ENCODE results near the gene TRAPPC3. TPM values are rescaled to one million over a fixed set of nuclear protein-coding genes. Genes with fewer than 3 reads are reported as not detected.

Gene TRAPPC3
- total and polyA plus RNA-seq, 4 donors = 59.7 to 83.4 (median 80.9) TPM

DNA sequence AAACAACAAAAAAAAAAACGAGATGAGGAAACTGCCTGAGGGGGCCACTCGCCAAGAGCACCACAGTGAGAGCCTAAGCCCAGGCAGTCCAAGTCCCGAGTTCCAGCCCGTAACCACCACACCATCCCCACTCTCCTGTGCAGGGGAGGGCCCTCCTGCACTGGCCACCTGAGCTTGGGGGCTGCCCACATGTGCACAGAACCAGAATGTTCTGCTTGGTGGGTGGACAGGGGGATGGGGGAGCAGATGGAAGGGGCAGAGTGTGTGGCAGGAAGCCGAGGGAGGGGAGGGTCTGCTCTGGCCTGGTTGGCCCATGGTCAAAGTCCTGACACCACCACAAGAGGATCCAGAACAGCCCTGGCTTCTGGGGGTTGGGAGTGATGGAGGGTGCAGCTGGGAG lies 43.0 kb downstream of the TRAPPC3 start:
- Histone ChIP-seq H3K27ac (ENCODE audit: low read depth, low read length) (no peak overlapping the region), H3K36me3 (ENCODE audit: control insufficient read depth, insufficient read depth, low read length) (no peaks in the 10 kb centered on the region), H3K4me3 (ENCODE audit: low read depth, low read length) (no peak overlapping the region), H3K27me3 (ENCODE audit: control insufficient read depth, insufficient read depth, low read length) (no peaks in the 10 kb centered on the region), H3K9me3 (ENCODE audit: control insufficient read depth, insufficient read depth, low read length) (no peaks in the 10 kb centered on the region), H3K4me1 (ENCODE audit: control insufficient read depth, insufficient read depth, low read length) (no peaks in the 10 kb centered on the region)
- 36% methylated on average over 3 of the region's 5 CpGs for WGBS (ENCODE audit: insufficient coverage)
- DNase-seq (ENCODE audit: low read depth in 4 of 6, low spot score in 6 of 6) = no peak

DNA sequence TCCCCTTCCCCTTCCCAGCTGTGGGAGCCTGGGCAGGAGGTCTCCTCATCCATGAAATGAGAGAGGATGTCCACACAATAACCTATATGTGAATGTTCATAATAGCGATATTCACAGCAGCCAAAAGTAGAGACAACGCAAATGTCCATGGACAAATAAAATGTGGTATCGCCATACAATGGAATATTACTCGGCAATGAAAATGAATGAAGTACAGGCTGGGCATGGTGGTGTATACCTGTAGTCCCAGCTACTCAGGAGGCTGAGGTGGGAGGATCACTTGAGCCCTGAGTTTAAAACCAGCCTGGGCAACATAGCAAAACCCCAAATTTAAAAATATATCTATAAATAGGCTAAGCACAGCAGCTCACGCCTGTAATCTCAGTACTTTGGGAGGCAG lies 47.7 kb downstream of the TRAPPC3 start:
- no peak overlapping the region for H3K4me3 ChIP-seq (ENCODE audit: low read depth, low read length)
- H3K9me3 ChIP-seq (ENCODE audit: control insufficient read depth, insufficient read depth, low read length) = no peaks in the 10 kb centered on the region
- H3K4me1 ChIP-seq (ENCODE audit: control insufficient read depth, insufficient read depth, low read length) = peaks cover 23% of the 10 kb centered on the region
- peaks cover 27% of the 10 kb centered on the region for H3K36me3 ChIP-seq (ENCODE audit: control insufficient read depth, insufficient read depth, low read length)
- 94% methylated on average over 2 of the region's 5 CpGs for WGBS (ENCODE audit: insufficient coverage)
- H3K27me3 ChIP-seq (ENCODE audit: control insufficient read depth, insufficient read depth, low read length) = no peaks in the 10 kb centered on the region
- no peak for DNase-seq (ENCODE audit: low read depth in 4 of 6, low spot score in 6 of 6)
- H3K27ac ChIP-seq (ENCODE audit: low read depth, low read length) = no peak overlapping the region

DNA sequence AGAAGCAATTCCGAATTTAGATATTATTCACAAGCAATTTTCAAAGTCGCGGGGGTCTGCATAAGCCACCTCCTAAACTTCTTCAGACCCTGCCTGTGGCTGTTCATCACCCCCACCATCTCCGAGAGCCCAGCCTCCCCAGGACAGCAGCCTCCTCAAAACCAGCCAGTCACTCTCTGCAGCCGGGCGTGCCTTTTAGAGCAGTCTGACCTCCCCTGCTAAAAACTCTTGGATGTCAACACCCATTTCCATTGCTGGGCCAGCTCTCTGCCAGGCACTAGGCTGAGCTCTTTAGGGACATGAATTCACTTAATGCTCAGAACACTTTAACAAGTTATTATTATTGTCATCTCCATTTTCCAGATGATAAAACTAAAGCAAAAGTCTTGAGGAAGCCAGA lies 48.9 kb downstream of the TRAPPC3 start:
- Histone ChIP-seq H3K36me3 (ENCODE audit: control insufficient read depth, insufficient read depth, low read length) (peaks cover 37% of the 10 kb centered on the region), H3K4me3 (ENCODE audit: low read depth, low read length) (no peak overlapping the region)
- no peak for DNase-seq (ENCODE audit: low read depth in 4 of 6, low spot score in 6 of 6)

DNA sequence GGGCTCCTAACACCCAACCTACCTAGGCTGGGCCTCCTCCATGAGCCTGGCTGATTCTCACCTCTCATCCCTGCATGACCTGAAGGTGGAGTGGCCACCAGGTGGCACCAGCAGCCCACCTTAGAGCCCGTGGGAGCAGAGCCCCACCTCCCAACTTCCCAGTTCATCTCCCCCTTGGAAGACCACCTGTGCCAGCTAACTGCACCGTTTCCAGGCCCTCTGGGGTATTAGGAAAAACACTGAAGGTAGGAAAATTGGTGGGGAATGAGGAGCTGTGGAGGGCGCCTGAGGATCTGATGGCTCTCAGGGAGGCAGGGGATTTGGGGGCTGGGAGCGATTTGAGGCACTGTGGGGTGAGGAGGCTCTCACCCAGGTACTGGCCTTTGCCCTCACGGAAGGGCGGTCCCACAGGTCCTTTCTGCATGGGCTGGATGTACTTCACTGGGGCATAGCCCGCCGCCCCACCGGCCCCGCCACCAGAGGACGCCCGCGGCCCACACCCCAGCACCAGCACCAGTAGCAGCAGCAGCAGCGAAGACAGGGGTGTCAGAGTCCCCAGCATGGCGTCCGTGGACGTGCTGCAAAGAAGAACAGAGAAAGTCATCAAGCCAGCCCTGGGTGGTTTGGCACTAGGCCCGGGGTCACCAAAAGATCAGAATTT lies 49.5 kb downstream of the TRAPPC3 start:
- Histone ChIP-seq H3K27me3 (ENCODE audit: control insufficient read depth, insufficient read depth, low read length) (no peaks in the 10 kb centered on the region), H3K4me1 (ENCODE audit: control insufficient read depth, insufficient read depth, low read length) (peaks cover 31% of the 10 kb centered on the region), H3K4me3 (ENCODE audit: low read depth, low read length) (no peak overlapping the region), H3K9me3 (ENCODE audit: control insufficient read depth, insufficient read depth, low read length) (no peaks in the 10 kb centered on the region), H3K27ac (ENCODE audit: low read depth, low read length) (no peak overlapping the region), H3K36me3 (ENCODE audit: control insufficient read depth, insufficient read depth, low read length) (peaks cover 39% of the 10 kb centered on the region)
- DNase-seq (ENCODE audit: low read depth in 4 of 6, low spot score in 6 of 6) = peak in 4 of 6 donors; percentile 47 to 93 (median 73)
- 43% methylated on average over 17 of the region's 18 CpGs for WGBS (ENCODE audit: insufficient coverage)

More for the DNA sequence above, 48.9 kb downstream of the TRAPPC3 start:
- WGBS (ENCODE audit: insufficient coverage) = 81% methylated on average over 6 of the region's 6 CpGs
- Histone ChIP-seq H3K27ac (ENCODE audit: low read depth, low read length) (no peak overlapping the region), H3K27me3 (ENCODE audit: control insufficient read depth, insufficient read depth, low read length) (no peaks in the 10 kb centered on the region), H3K4me1 (ENCODE audit: control insufficient read depth, insufficient read depth, low read length) (peaks cover 28% of the 10 kb centered on the region), H3K9me3 (ENCODE audit: control insufficient read depth, insufficient read depth, low read length) (no peaks in the 10 kb centered on the region)

DNA sequence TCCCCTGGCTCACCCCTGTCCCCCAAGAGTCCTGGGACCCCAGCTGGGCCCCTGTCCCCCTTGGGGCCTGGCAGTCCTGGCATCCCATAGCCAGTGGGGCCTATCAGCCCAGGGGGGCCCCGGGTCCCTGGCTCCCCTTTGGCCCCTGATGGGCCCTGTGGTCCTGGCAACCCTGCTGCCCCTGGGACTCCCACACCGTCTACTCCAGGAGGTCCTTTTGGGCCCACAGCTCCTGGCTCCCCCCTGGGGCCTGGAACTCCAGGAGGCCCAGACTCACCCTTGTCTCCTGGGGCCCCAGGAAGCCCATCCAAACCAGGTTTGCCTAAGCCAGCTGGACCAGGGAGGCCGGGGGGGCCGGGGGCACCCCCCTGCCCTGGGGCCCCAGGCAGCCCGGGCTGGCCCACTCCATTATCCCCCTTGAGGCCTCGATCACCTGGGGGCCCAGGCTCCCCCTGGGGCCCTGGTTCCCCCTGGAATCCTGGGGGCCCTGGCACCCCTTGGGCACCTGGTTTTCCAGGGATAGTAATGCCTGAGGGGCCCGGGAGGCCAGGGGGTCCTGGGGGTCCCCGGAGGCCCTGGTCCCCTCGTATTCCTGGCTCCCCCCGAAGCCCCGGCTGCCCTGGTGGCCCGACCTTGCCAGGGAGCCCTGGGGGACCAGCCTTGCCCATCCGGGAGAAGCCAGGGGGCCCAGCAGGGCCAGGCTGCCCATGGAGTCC lies 50.5 kb downstream of the TRAPPC3 start:
- Histone ChIP-seq H3K9me3 (ENCODE audit: control insufficient read depth, insufficient read depth, low read length) (no peaks in the 10 kb centered on the region), H3K27me3 (ENCODE audit: control insufficient read depth, insufficient read depth, low read length) (no peaks in the 10 kb centered on the region), H3K4me1 (ENCODE audit: control insufficient read depth, insufficient read depth, low read length) (peaks cover 41% of the 10 kb centered on the region), H3K27ac (ENCODE audit: low read depth, low read length) (no peak overlapping the region), H3K36me3 (ENCODE audit: control insufficient read depth, insufficient read depth, low read length) (peaks cover 49% of the 10 kb centered on the region), H3K4me3 (ENCODE audit: low read depth, low read length) (no peak overlapping the region)
- WGBS (ENCODE audit: insufficient coverage) = 86% methylated on average over 13 of the region's 13 CpGs
- no peak for DNase-seq (ENCODE audit: low read depth in 4 of 6, low spot score in 6 of 6)

DNA sequence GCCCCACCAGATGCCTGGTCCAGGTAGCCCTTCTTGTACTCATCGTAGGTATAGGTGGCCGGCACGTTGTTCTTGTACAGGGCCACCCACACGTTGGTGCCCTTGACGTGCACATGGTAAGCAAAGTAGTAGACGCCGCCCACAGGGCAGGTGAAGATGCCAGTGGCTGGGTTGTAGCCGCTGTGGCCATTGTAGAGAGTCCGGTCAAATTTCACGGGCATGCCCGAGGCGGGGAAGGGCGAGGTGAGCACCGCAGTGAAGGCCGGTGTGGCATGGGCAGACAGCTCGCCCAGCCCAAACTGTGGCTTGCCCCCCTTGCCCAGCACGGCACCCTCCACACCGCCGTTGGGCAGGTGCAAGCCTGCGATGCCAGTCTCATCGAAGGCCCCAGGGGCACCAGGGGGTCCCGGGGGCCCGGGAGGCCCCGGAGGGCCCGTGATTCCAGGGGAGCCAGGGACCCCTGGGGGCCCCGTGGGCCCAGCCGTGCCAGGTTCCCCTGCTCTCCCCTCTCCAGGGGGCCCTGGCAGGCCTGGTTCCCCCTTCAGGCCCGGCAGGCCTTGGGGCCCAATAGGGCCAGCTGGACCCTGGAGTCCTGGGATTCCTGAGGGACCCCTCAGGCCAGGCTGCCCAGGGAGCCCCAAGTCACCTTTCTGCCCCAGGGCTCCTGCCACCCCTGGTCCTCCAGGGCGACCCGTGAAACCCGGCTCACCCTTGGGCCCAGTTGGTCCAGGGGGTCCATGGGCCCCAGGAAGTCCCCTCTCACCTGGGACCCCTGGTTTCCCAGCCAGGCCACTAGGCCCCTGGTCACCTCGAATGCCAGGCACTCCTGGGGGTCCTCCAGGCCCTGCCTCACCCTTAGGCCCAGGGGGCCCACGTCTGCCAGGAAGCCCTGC lies 51.3 kb downstream of the TRAPPC3 start:
- Histone ChIP-seq H3K27ac (ENCODE audit: low read depth, low read length) (no peak overlapping the region), H3K4me1 (ENCODE audit: control insufficient read depth, insufficient read depth, low read length) (peaks cover 49% of the 10 kb centered on the region), H3K9me3 (ENCODE audit: control insufficient read depth, insufficient read depth, low read length) (no peaks in the 10 kb centered on the region), H3K4me3 (ENCODE audit: low read depth, low read length) (no peak overlapping the region), H3K36me3 (ENCODE audit: control insufficient read depth, insufficient read depth, low read length) (peaks cover 58% of the 10 kb centered on the region), H3K27me3 (ENCODE audit: control insufficient read depth, insufficient read depth, low read length) (no peaks in the 10 kb centered on the region)
- DNase-seq (ENCODE audit: low read depth in 4 of 6, low spot score in 6 of 6) = no peak
- WGBS (ENCODE audit: insufficient coverage) = 93% methylated on average over 33 of the region's 33 CpGs

DNA sequence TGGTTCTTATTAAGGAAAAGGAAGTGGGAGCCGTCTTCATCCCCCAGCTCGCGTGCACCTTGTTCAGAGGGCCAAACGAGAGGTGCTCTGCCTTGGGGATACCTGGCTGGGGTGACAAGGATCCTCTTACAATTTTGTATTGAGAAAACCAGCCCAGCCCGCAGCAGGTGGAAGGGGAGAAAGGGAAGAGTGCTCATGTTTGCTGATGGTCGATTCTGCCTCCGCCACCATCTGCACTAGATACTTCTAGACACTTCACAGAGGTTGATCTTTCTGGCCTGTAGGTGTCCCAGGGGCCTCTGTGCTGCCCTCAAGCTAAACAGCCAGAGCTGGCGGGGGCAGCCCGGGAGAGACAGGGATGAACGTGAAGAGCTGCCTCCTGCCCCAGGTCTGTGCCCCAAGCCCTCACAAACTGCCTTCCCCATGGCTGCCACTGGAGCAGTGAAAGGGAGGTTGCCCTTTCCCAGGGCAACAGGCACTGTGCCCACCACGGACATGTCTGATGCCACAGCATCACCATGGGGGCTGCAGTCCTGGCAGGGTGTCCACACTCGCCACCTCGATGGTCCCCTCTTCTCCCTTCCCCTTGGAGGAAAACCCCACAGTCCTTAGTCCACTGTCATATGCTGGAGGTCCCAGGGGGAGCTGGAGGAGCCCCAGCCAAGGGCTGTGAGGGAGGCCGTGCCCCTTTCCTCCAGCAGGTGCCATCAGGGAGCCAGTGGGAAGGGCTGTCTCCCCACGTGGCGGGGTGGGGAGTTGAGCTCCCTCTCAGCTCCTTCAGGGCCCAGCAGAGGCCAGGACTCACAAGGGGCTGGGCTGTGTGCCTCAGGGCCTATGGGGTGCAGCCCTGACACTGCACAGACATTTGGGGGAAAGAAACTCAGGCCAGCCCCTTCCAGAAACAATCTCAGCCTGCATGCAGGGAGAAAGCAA lies 52.5 kb downstream of the TRAPPC3 start:
- WGBS (ENCODE audit: insufficient coverage) = 61% methylated on average over 11 of the region's 16 CpGs
- no peak overlapping the region for H3K27ac ChIP-seq (ENCODE audit: low read depth, low read length)
- no peaks in the 10 kb centered on the region for H3K27me3 ChIP-seq (ENCODE audit: control insufficient read depth, insufficient read depth, low read length)
- peaks cover 61% of the 10 kb centered on the region for H3K4me1 ChIP-seq (ENCODE audit: control insufficient read depth, insufficient read depth, low read length)
- no peak for DNase-seq (ENCODE audit: low read depth in 4 of 6, low spot score in 6 of 6)
- peaks cover 70% of the 10 kb centered on the region for H3K36me3 ChIP-seq (ENCODE audit: control insufficient read depth, insufficient read depth, low read length)
- no peak overlapping the region for H3K4me3 ChIP-seq (ENCODE audit: low read depth, low read length)
- no peaks in the 10 kb centered on the region for H3K9me3 ChIP-seq (ENCODE audit: control insufficient read depth, insufficient read depth, low read length)

DNA sequence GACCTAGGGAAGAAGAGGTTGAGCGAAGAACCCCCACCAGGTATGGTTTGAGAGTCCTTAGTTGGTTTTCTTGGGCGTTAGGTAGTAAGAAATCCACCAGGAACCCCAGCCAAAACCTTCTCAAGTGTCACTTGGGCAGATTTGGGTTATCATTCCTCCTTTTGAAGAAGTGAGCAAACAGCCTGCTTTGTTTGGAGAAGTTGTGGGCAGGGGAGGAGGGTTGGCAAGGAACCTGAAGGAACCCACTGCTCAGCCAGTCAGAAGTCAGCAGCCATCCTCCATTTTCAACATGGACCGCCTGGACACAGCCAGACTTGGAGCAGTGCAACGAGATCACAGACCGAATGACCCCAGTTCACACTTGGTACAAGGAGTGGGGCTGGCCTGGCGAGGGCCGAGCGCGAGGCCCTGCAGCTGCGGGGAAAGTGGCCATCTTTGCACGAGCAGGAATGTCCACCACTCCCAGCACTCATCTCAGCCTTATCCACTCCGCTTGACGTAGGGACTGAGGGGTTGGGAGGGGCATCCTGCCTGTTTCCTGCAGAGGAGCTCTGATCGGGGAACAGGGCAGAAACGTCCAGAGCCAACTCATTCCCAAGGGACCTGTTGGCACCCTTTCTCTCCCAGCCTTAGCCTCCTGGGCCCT lies 53.4 kb downstream of the TRAPPC3 start:
- H3K4me3 ChIP-seq (ENCODE audit: low read depth, low read length) = no peak overlapping the region
- no peak for DNase-seq (ENCODE audit: low read depth in 4 of 6, low spot score in 6 of 6)
- WGBS (ENCODE audit: insufficient coverage) = 93% methylated on average over 7 of the region's 15 CpGs
- H3K4me1 ChIP-seq (ENCODE audit: control insufficient read depth, insufficient read depth, low read length) = peaks cover 70% of the 10 kb centered on the region
- no peaks in the 10 kb centered on the region for H3K27me3 ChIP-seq (ENCODE audit: control insufficient read depth, insufficient read depth, low read length)
- no peak overlapping the region for H3K27ac ChIP-seq (ENCODE audit: low read depth, low read length)
- peaks cover 79% of the 10 kb centered on the region for H3K36me3 ChIP-seq (ENCODE audit: control insufficient read depth, insufficient read depth, low read length)
- H3K9me3 ChIP-seq (ENCODE audit: control insufficient read depth, insufficient read depth, low read length) = no peaks in the 10 kb centered on the region

All from spinal cord (tissue), 10 donors.